Measurements from ENCODE around the gene CAMKV. TPM values are rescaled to one million over a fixed set of nuclear protein-coding genes. Genes with fewer than 3 reads are reported as not detected.

The CAMKV gene
- total and polyA plus RNA-seq, 2 of the 8 experiments (the other 6 are each of a cell fraction or from before 2014, with no cell fraction given), result 56.3 to 66.4 TPM

DNA sequence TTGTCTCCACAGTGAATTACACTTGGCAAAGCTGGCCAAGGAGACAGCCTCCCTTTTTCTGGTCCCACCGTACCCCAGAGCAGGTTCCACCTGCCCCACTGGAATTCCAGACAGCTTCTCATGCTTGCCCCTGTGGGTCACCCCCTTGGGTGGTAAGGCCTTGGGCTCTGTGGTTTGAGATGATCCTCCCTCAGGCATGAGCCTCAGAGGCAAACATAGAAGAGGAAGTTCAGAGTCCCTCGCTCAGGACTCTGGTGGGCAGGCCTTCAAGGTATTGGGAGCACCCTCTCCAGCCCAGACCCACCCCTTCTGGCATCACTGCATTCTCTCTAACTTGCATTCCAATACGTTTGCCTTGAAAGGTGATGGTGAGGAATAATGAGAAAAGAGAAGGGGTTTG, 38.4 kb downstream of the CAMKV start:
- DNase-seq (ENCODE audit: low read depth in 1 of 2, low spot score in 2 of 2) (no peak), FAIRE-seq (no peak)
- no peak overlapping the region for H3K4ac ChIP-seq (replicated peaks; ENCODE audit: insufficient read length, low read depth, low read length)
- no peak overlapping the region for H3K23ac ChIP-seq (ENCODE audit: insufficient read length)
- no peak overlapping the region for H3K9ac ChIP-seq (replicated peaks in 1 of 4; ENCODE audit: extremely low read depth in 1 of 4, low read depth in 3 of 4, low read length in 3 of 4)
- H3K9me3 ChIP-seq (ENCODE audit: insufficient read depth in 2 of 2, low read depth in 1 of 2, low read length in 1 of 2), result no peaks in the 10 kb centered on the region
- ChIA-PET POLR2A (ENCODE audit: partially characterized antibody) (interaction anchor here (1.3 kb wide), 1 partner anchor 28 kb away, joined by 3 read pairs; the partner anchor contains the start of gene INKA1), CTCF (ENCODE audit: partially characterized antibody) (interaction anchor here (0.9 to 15.2 kb wide), 5 partner anchors 8 to 74 kb away, joined by 4 to 306 read pairs (median 10); partner anchors contain the start of gene MST1R)
- no peaks in the 10 kb centered on the region for H3K4me1 ChIP-seq (replicated peaks in 1 of 4; ENCODE audit: control insufficient read depth in 3 of 4, insufficient read depth in 4 of 4, low read length in 3 of 4)
- no peak overlapping the region for H2AFZ ChIP-seq (ENCODE audit: low read length)
- no peaks in the 10 kb centered on the region for H3K27me3 ChIP-seq (replicated peaks in 1 of 4; ENCODE audit: control insufficient read depth in 3 of 4, extremely low read depth in 1 of 4, insufficient read depth in 3 of 4, low read length in 3 of 4)
- WGBS, 2 experiments (ENCODE audit: extremely low coverage in 1 of 2, insufficient coverage in 1 of 2, insufficient read length in 1 of 2, insufficient replicate concordance in 2 of 2, low coverage in 1 of 2, low lambda C conversion rate in 2 of 2, missing lambda C conversion rate in 1 of 2), result 78% methylated on average over 3 of the region's 3 CpGs; no CpG with 5 or more reads in 1 of the 2 experiments
- no peaks in the 10 kb centered on the region for H3K23me2 ChIP-seq (ENCODE audit: low read depth, low read length)
- H3K4me2 ChIP-seq (ENCODE audit: insufficient read depth in 1 of 2, low read depth in 2 of 2, low read length in 2 of 2), result no peak overlapping the region
- H2AK5ac ChIP-seq (ENCODE audit: low read depth, low read length), result no peak overlapping the region
- no peak overlapping the region for H4K5ac ChIP-seq (ENCODE audit: insufficient read length, low read depth, low read length)
- H3K18ac ChIP-seq (ENCODE audit: extremely low read depth, low read length), result no peak overlapping the region
- H4K20me1 ChIP-seq (replicated peaks in 1 of 2; ENCODE audit: control insufficient read depth in 1 of 2, insufficient read depth in 2 of 2, low read length in 2 of 2), result peaks cover 2 to 3% of the 10 kb centered on the region in 2 experiments
- no peaks in the 10 kb centered on the region for H3K79me2 ChIP-seq (ENCODE audit: control insufficient read depth in 1 of 2, insufficient read depth in 2 of 2, low read length in 2 of 2)
- H4K91ac ChIP-seq (replicated peaks; ENCODE audit: insufficient read length, low read length), result no peak overlapping the region
- H4K8ac ChIP-seq (ENCODE audit: extremely low read depth, insufficient read depth, low read length), result no peak overlapping the region
- H3K27ac ChIP-seq (ENCODE audit: low read depth, low read length), result no peak overlapping the region
- no peak overlapping the region for H2BK20ac ChIP-seq (ENCODE audit: low read length)
- H2BK15ac ChIP-seq (ENCODE audit: low read length), result no peak overlapping the region
- no peak overlapping the region for H2BK12ac ChIP-seq (ENCODE audit: low read depth, low read length)
- H3K56ac ChIP-seq (replicated peaks; ENCODE audit: insufficient read length, low read depth, low read length), result no peak overlapping the region
- no peak overlapping the region for H2BK120ac ChIP-seq (replicated peaks; ENCODE audit: low read depth, low read length)
- no peak overlapping the region for H2BK5ac ChIP-seq (ENCODE audit: low read depth, low read length)
- no peak overlapping the region for H3K14ac ChIP-seq (ENCODE audit: insufficient read length)
- peaks cover 10 to 32% (median 25%) of the 10 kb centered on the region in 4 experiments; a peak in 6 of 8 replicates for H3K36me3 ChIP-seq (ENCODE audit: control insufficient read depth in 2 of 4, insufficient read depth in 4 of 4, low read length in 3 of 4)
- H3K79me1 ChIP-seq (ENCODE audit: low read depth, low read length), result no peaks in the 10 kb centered on the region
- H3K4me3 ChIP-seq (ENCODE audit: extremely low read depth in 1 of 4, insufficient read depth in 2 of 4, low read depth in 3 of 4, low read length in 4 of 4), result no peak overlapping the region
- TF ChIP-seq RXRA (IDR thresholded peaks at IDR 0.05; ENCODE audit: insufficient read depth, low read depth, low read length), result no peak
- TF ChIP-seq RFX5 (IDR thresholded peaks at IDR 0.05; ENCODE audit: borderline replicate concordance, low read depth, low read length), result no peak
- no peak for TF ChIP-seq KDM5A (IDR thresholded peaks at IDR 0.05; ENCODE audit: low read length)
- no peak for TF ChIP-seq SUZ12 (IDR thresholded peaks at IDR 0.05; ENCODE audit: low read length)
